HPDE6-E6E7 (cell line): Measurements from ENCODE around the gene CSRNP3.

Experiments
- DNase-seq: peaks from one replicate; pipeline ENCODE4 v3.0.0; 2011; ENCODE audit warnings: missing footprints; ENCODE audit errors: extremely low spot score

CSRNP3 gene

GRCh38 chr2:165539985-165540384 is 70.5 kb downstream of the CSRNP3 start:
- DNase-seq, result no peak

- no peak for DNase-seq
Measured at GRCh38 chr2:165544897-165545296, 75.4 kb downstream of the CSRNP3 start.

- DNase-seq, result no peak
Measured at GRCh38 chr2:165547900-165548299, 78.4 kb downstream of the CSRNP3 start.

GRCh38 chr2:165549619-165550018 is 80.1 kb downstream of the CSRNP3 start:
- DNase-seq, result no peak

- no peak for DNase-seq
Measured at GRCh38 chr2:165558832-165559231, 89.3 kb downstream of the CSRNP3 start.

- DNase-seq, result no peak
Measured at GRCh38 chr2:165560377-165560988, 91.0 kb downstream of the CSRNP3 start.

GRCh38 chr2:165561516-165561915 is 92.0 kb downstream of the CSRNP3 start:
- no peak for DNase-seq

- no peak for DNase-seq
Measured at GRCh38 chr2:165562233-165562632, 92.7 kb downstream of the CSRNP3 start.

GRCh38 chr2:165563468-165564225 is 94.1 kb downstream of the CSRNP3 start:
- DNase-seq, result no peak

- no peak for DNase-seq
Measured at GRCh38 chr2:165566008-165566407, 96.5 kb downstream of the CSRNP3 start.

GRCh38 chr2:165567273-165567672 is 97.8 kb downstream of the CSRNP3 start:
- DNase-seq, result no peak

- no peak for DNase-seq
Measured at GRCh38 chr2:165568361-165568760, 98.9 kb downstream of the CSRNP3 start.

- no peak for DNase-seq
Measured at GRCh38 chr2:165571477-165571876, 102.0 kb downstream of the CSRNP3 start.

- DNase-seq, result no peak
Measured at GRCh38 chr2:165572151-165572550, 102.7 kb downstream of the CSRNP3 start.

GRCh38 chr2:165573534-165574461 is 104.3 kb downstream of the CSRNP3 start:
- peak; percentile 22 for DNase-seq

GRCh38 chr2:165575044-165575615 is 105.6 kb downstream of the CSRNP3 start:
- DNase-seq, result no peak

- DNase-seq, result no peak
Measured at GRCh38 chr2:165576409-165577154, 107.1 kb downstream of the CSRNP3 start.

- no peak for DNase-seq
Measured at GRCh38 chr2:165582409-165582808, 112.9 kb downstream of the CSRNP3 start.

- no peak for DNase-seq
Measured at GRCh38 chr2:165582863-165583506, 113.5 kb downstream of the CSRNP3 start.

- DNase-seq, result no peak
Measured at GRCh38 chr2:165584126-165584654, 114.7 kb downstream of the CSRNP3 start.
